ENCODE results near the gene NCAM2.

NCAM2 gene

DNA sequence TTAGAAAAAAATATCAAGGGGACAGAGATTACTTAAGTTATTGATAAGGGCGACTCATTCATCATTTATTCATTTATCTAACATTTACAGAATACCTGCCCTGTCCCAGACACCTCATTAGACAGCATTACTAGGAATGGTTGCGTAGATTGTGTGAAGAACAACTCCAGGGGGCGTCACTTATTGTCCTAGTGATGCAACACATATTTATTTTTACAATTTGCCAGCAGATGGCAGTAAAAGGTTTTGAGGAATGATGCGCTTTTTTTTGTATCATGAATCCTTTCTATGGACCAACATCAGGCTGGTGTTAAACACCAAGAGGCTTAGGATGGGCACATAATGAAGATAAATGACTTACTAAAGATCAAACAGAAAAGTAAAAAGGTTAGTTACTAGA is 5.5 kb downstream of the NCAM2 start:
- Histone ChIP-seq H3F3A (ENCODE audit: low read depth) (no peaks in the 10 kb centered on the region), H3K79me2 (ENCODE audit: insufficient read depth, low read length) (no peaks in the 10 kb centered on the region), H3K27me3 (ENCODE audit: insufficient read depth, low read length, poor library complexity, severe bottlenecking) (no peaks in the 10 kb centered on the region), H3K9ac (ENCODE audit: low read depth, low read length, poor library complexity, severe bottlenecking) (no peak overlapping the region), H3K4me2 (ENCODE audit: low read depth, low read length, poor library complexity, severe bottlenecking) (no peak overlapping the region), H2AFZ (ENCODE audit: low read length) (no peak overlapping the region), H4K20me1 (ENCODE audit: insufficient read depth, low read length, poor library complexity, severe bottlenecking) (no peaks in the 10 kb centered on the region), H3K4me3 (ENCODE audit: low read length, poor library complexity, severe bottlenecking) (no peak overlapping the region), H3K36me3 (ENCODE audit: insufficient read depth, low read length) (no peaks in the 10 kb centered on the region), H3K9me2 (replicated peaks; ENCODE audit: low read depth, low read length) (no peaks in the 10 kb centered on the region), H3K4me1 (ENCODE audit: insufficient read depth, low read length, poor library complexity, severe bottlenecking) (no peaks in the 10 kb centered on the region), H3K9me3 (ENCODE audit: insufficient read depth, low read depth, low read length) (no peaks in the 10 kb centered on the region)
- TF ChIP-seq, protein P1, sequence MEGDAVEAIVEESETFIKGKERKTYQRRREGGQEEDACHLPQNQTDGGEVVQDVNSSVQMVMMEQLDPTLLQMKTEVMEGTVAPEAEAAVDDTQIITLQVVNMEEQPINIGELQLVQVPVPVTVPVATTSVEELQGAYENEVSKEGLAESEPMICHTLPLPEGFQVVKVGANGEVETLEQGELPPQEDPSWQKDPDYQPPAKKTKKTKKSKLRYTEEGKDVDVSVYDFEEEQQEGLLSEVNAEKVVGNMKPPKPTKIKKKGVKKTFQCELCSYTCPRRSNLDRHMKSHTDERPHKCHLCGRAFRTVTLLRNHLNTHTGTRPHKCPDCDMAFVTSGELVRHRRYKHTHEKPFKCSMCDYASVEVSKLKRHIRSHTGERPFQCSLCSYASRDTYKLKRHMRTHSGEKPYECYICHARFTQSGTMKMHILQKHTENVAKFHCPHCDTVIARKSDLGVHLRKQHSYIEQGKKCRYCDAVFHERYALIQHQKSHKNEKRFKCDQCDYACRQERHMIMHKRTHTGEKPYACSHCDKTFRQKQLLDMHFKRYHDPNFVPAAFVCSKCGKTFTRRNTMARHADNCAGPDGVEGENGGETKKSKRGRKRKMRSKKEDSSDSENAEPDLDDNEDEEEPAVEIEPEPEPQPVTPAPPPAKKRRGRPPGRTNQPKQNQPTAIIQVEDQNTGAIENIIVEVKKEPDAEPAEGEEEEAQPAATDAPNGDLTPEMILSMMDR (conservative IDR thresholded peaks at IDR 0.05; ENCODE audit: low read length): peak; percentile 68
- TF ChIP-seq EZH2phosphoT487 (IDR thresholded peaks at IDR 0.05; ENCODE audit: borderline replicate concordance): no peak

GRCh38 chr21:21007606-21008005 is 9.4 kb downstream of the NCAM2 start:
- H3K4me1 ChIP-seq (ENCODE audit: insufficient read depth, low read length, poor library complexity, severe bottlenecking): no peaks in the 10 kb centered on the region
- H3K9me2 ChIP-seq (replicated peaks; ENCODE audit: low read depth, low read length): no peaks in the 10 kb centered on the region
- no peaks in the 10 kb centered on the region for H3K27me3 ChIP-seq (ENCODE audit: insufficient read depth, low read length, poor library complexity, severe bottlenecking)
- H3K79me2 ChIP-seq (ENCODE audit: insufficient read depth, low read length): no peaks in the 10 kb centered on the region
- H3K36me3 ChIP-seq (ENCODE audit: insufficient read depth, low read length): no peaks in the 10 kb centered on the region
- H3K9me3 ChIP-seq (ENCODE audit: insufficient read depth, low read depth, low read length): no peaks in the 10 kb centered on the region
- H4K20me1 ChIP-seq (ENCODE audit: insufficient read depth, low read length, poor library complexity, severe bottlenecking): no peaks in the 10 kb centered on the region
- H3F3A ChIP-seq (ENCODE audit: low read depth): no peaks in the 10 kb centered on the region
- no peak overlapping the region for H3K4me2 ChIP-seq (ENCODE audit: low read depth, low read length, poor library complexity, severe bottlenecking)
- H3K4me3 ChIP-seq (ENCODE audit: low read length, poor library complexity, severe bottlenecking): no peak overlapping the region
- TF ChIP-seq, protein P1 (conservative IDR thresholded peaks at IDR 0.05; ENCODE audit: low read length): no peak
- TF ChIP-seq EZH2phosphoT487 (IDR thresholded peaks at IDR 0.05; ENCODE audit: borderline replicate concordance): no peak
- H2AFZ ChIP-seq (ENCODE audit: low read length): no peak overlapping the region
- no peak overlapping the region for H3K9ac ChIP-seq (ENCODE audit: low read depth, low read length, poor library complexity, severe bottlenecking)

GRCh38 chr21:21010228-21010627 is 12.0 kb downstream of the NCAM2 start:
- Histone ChIP-seq H3K4me1 (ENCODE audit: insufficient read depth, low read length, poor library complexity, severe bottlenecking) (no peaks in the 10 kb centered on the region), H3K79me2 (ENCODE audit: insufficient read depth, low read length) (no peaks in the 10 kb centered on the region), H4K20me1 (ENCODE audit: insufficient read depth, low read length, poor library complexity, severe bottlenecking) (no peaks in the 10 kb centered on the region), H3K36me3 (ENCODE audit: insufficient read depth, low read length) (no peaks in the 10 kb centered on the region), H3K9me3 (ENCODE audit: insufficient read depth, low read depth, low read length) (no peaks in the 10 kb centered on the region), H3K27me3 (ENCODE audit: insufficient read depth, low read length, poor library complexity, severe bottlenecking) (no peaks in the 10 kb centered on the region), H3K9me2 (replicated peaks; ENCODE audit: low read depth, low read length) (no peaks in the 10 kb centered on the region), H3K4me3 (ENCODE audit: low read length, poor library complexity, severe bottlenecking) (no peak overlapping the region), H3K9ac (ENCODE audit: low read depth, low read length, poor library complexity, severe bottlenecking) (no peak overlapping the region), H2AFZ (ENCODE audit: low read length) (no peak overlapping the region), H3F3A (ENCODE audit: low read depth) (no peaks in the 10 kb centered on the region), H3K4me2 (ENCODE audit: low read depth, low read length, poor library complexity, severe bottlenecking) (no peak overlapping the region)
- TF ChIP-seq, protein P1 (conservative IDR thresholded peaks at IDR 0.05; ENCODE audit: low read length): no peak

All from Loucy (cell line).